Measurements from ENCODE around the gene THAP2. TPM values are rescaled to one million over a fixed set of nuclear protein-coding genes. Genes with fewer than 3 reads are reported as not detected.

Gene THAP2
- total RNA-seq, 1 donor from 2014 or later: 10.8 TPM

- DNase-seq: no peak
- Mint-ChIP-seq H3K4me1 (peaks cover 8% of the 10 kb centered on the region), H3K9me3 (no peaks in the 10 kb centered on the region), H3K4me3 (no peak overlapping the region), H3K27me3 (no peaks in the 10 kb centered on the region), H3K27ac (no peak overlapping the region), H3K36me3 (ENCODE audit: low read depth) (peaks cover 83% of the 10 kb centered on the region)
- intact Hi-C loops (cut with micrococcal nuclease): loop anchor here (1.0 to 10.0 kb wide), 2 partner anchors 59 to 205 kb away; no protein-coding TSS in a partner anchor
- no peak for TF ChIP-seq CTCF (IDR thresholded peaks at IDR 0.05)
- CTCF ChIA-PET: interaction anchor here (0.7 to 10.7 kb wide), 3 partner anchors 13 to 108 kb away, joined by 3 to 132 read pairs (median 3); no protein-coding TSS in a partner anchor
- peak; percentile 52 for ATAC-seq (ENCODE audit: low read depth)
- POLR2A ChIA-PET: no interaction called here
Measured at GRCh38 chr12:71639341-71639760, 24.8 kb upstream of the THAP2 start.

GRCh38 chr12:71640316-71640715, 23.8 kb upstream of the THAP2 start:
- Mint-ChIP-seq H3K27ac (no peak overlapping the region), H3K4me1 (peaks cover 11% of the 10 kb centered on the region), H3K4me3 (no peak overlapping the region), H3K27me3 (no peaks in the 10 kb centered on the region), H3K9me3 (no peaks in the 10 kb centered on the region), H3K36me3 (ENCODE audit: low read depth) (peaks cover 83% of the 10 kb centered on the region)
- ChIA-PET CTCF (interaction anchor here (0.5 to 10.7 kb wide), 3 partner anchors 58 to 107 kb away, joined by 3 to 132 read pairs (median 3); no protein-coding TSS in a partner anchor), POLR2A (interaction anchor here (0.7 kb wide), 1 partner anchor 18 kb away, joined by 3 read pairs; no protein-coding TSS in a partner anchor)
- intact Hi-C loops (cut with micrococcal nuclease): no loop called here
- ATAC-seq (ENCODE audit: low read depth) (no peak), DNase-seq (no peak)
- no peak for TF ChIP-seq CTCF (IDR thresholded peaks at IDR 0.05)

GRCh38 chr12:71641390-71641789, 22.7 kb upstream of the THAP2 start:
- Mint-ChIP-seq H3K27me3 (no peaks in the 10 kb centered on the region), H3K4me3 (no peak overlapping the region), H3K9me3 (no peaks in the 10 kb centered on the region), H3K27ac (no peak overlapping the region), H3K36me3 (ENCODE audit: low read depth) (peaks cover 80% of the 10 kb centered on the region), H3K4me1 (peaks cover 14% of the 10 kb centered on the region)
- DNase-seq: no peak
- CTCF ChIA-PET: interaction anchor here (10.7 kb wide), 1 partner anchor 106 kb away, joined by 132 read pairs; no protein-coding TSS in a partner anchor
- intact Hi-C loops (cut with micrococcal nuclease): no loop called here
- POLR2A ChIA-PET: no interaction called here
- TF ChIP-seq CTCF (IDR thresholded peaks at IDR 0.05): no peak
- ATAC-seq (ENCODE audit: low read depth): no peak

- intact Hi-C loops (cut with micrococcal nuclease): loop anchor here (2.0 kb wide), 1 partner anchor 15 kb away; no protein-coding TSS in a partner anchor
- no peak for DNase-seq
- Mint-ChIP-seq H3K36me3 (ENCODE audit: low read depth) (peaks cover 83% of the 10 kb centered on the region), H3K27ac (no peak overlapping the region), H3K4me3 (no peak overlapping the region), H3K9me3 (no peaks in the 10 kb centered on the region), H3K27me3 (no peaks in the 10 kb centered on the region), H3K4me1 (peaks cover 13% of the 10 kb centered on the region)
- CTCF ChIA-PET: interaction anchor here (1.2 kb wide), 1 partner anchor 105 kb away, joined by 7 read pairs; no protein-coding TSS in a partner anchor
- POLR2A ChIA-PET: interaction anchor here (0.9 kb wide), 1 partner anchor 112 kb away, joined by 4 read pairs; the partner anchor contains the start of gene RAB21
- no peak for TF ChIP-seq CTCF (IDR thresholded peaks at IDR 0.05)
- ATAC-seq (ENCODE audit: low read depth): no peak
Measured at GRCh38 chr12:71642264-71642663, 21.8 kb upstream of the THAP2 start.

- H3K4me1 Mint-ChIP-seq: peaks cover 19% of the 10 kb centered on the region
- H3K27me3 Mint-ChIP-seq: no peaks in the 10 kb centered on the region
- H3K27ac Mint-ChIP-seq: peak overlapping the region; percentile 2
- DNase-seq: no peak
- no peak for ATAC-seq (ENCODE audit: low read depth)
- intact Hi-C loops (cut with micrococcal nuclease): loop anchor here (5.0 kb wide), 1 partner anchor 33 kb away; no protein-coding TSS in a partner anchor
- H3K36me3 Mint-ChIP-seq (ENCODE audit: low read depth): peaks cover 78% of the 10 kb centered on the region
- H3K9me3 Mint-ChIP-seq: no peaks in the 10 kb centered on the region
- CTCF ChIA-PET: interaction anchor here (0.8 to 2.7 kb wide), 2 partner anchors 9 to 106 kb away, joined by 3 to 17 read pairs; no protein-coding TSS in a partner anchor
- H3K4me3 Mint-ChIP-seq: no peak overlapping the region
- TF ChIP-seq CTCF (IDR thresholded peaks at IDR 0.05): no peak
- POLR2A ChIA-PET: interaction anchor here (1.5 kb wide), 1 partner anchor 54 kb away, joined by 4 read pairs; no protein-coding TSS in a partner anchor
Measured at GRCh38 chr12:71645268-71645667, 18.8 kb upstream of the THAP2 start.
